ENCODE data around the gene LCE6A. TPM values are rescaled to one million over a fixed set of nuclear protein-coding genes. Genes with fewer than 3 reads are reported as not detected.

The LCE6A gene
- total and polyA plus RNA-seq, 2 experiments from 2014 or later, result not detected

GRCh38 chr1:152871731-152872126, 29.1 kb downstream of the LCE6A start:
- H3K79me2 ChIP-seq, result no peaks in the 10 kb centered on the region
- H3K36me3 ChIP-seq (replicated peaks; ENCODE audit: insufficient read depth, low read depth), result no peaks in the 10 kb centered on the region
- no peaks in the 10 kb centered on the region for H3K9me3 ChIP-seq (ENCODE audit: low read depth)
- H3K27ac ChIP-seq, result no peak overlapping the region
- no peaks in the 10 kb centered on the region for H3K4me1 ChIP-seq (ENCODE audit: insufficient read depth)
- 74% methylated on average over 6 of the region's 6 CpGs for WGBS (ENCODE audit: low lambda C conversion rate, missing lambda C conversion rate)
- no peak overlapping the region for H2AFZ ChIP-seq
- DNase-seq (ENCODE audit: low spot score), result no peak
- no peaks in the 10 kb centered on the region for H3K27me3 ChIP-seq
- H3K4me3 ChIP-seq, result no peak overlapping the region
- TF ChIP-seq EZH2 (IDR thresholded peaks at IDR 0.05; ENCODE audit: borderline replicate concordance) (no peak), CTCF (IDR thresholded peaks at IDR 0.05; ENCODE audit: poor library complexity) (no peak), EZH2phosphoT487 (IDR thresholded peaks at IDR 0.05; ENCODE audit: low read depth, severe bottlenecking, unreplicated experiment) (no peak)
- no peaks in the 10 kb centered on the region for H3K9me2 ChIP-seq (replicated peaks; ENCODE audit: insufficient read depth)
- no peak overlapping the region for H3K4me2 ChIP-seq
- H4K20me1 ChIP-seq (ENCODE audit: insufficient read depth, poor library complexity, severe bottlenecking), result no peaks in the 10 kb centered on the region

- no peak overlapping the region for H3K4me3 ChIP-seq
- no peak overlapping the region for H3K4me2 ChIP-seq
- TF ChIP-seq EZH2phosphoT487 (IDR thresholded peaks at IDR 0.05; ENCODE audit: low read depth, severe bottlenecking, unreplicated experiment) (no peak), CTCF (IDR thresholded peaks at IDR 0.05; ENCODE audit: poor library complexity) (no peak), EZH2 (IDR thresholded peaks at IDR 0.05; ENCODE audit: borderline replicate concordance) (no peak)
- H3K9me2 ChIP-seq (replicated peaks; ENCODE audit: insufficient read depth), result no peaks in the 10 kb centered on the region
- DNase-seq (ENCODE audit: low spot score), result no peak
- H3K4me1 ChIP-seq (ENCODE audit: insufficient read depth), result no peaks in the 10 kb centered on the region
- H4K20me1 ChIP-seq (ENCODE audit: insufficient read depth, poor library complexity, severe bottlenecking), result no peaks in the 10 kb centered on the region
- H2AFZ ChIP-seq, result no peak overlapping the region
- no peaks in the 10 kb centered on the region for H3K27me3 ChIP-seq
- no peaks in the 10 kb centered on the region for H3K9me3 ChIP-seq (ENCODE audit: low read depth)
- H3K79me2 ChIP-seq, result no peaks in the 10 kb centered on the region
- H3K36me3 ChIP-seq (replicated peaks; ENCODE audit: insufficient read depth, low read depth), result no peaks in the 10 kb centered on the region
- no peak overlapping the region for H3K27ac ChIP-seq
Observed at GRCh38 chr1:152873495-152873894, 30.8 kb downstream of the LCE6A start.

GRCh38 chr1:152876827-152877226, 34.2 kb downstream of the LCE6A start:
- WGBS (ENCODE audit: low lambda C conversion rate, missing lambda C conversion rate), result 75% methylated on average over 1 of the region's 1 CpG
- Histone ChIP-seq H3K27me3 (no peaks in the 10 kb centered on the region), H4K20me1 (ENCODE audit: insufficient read depth, poor library complexity, severe bottlenecking) (no peaks in the 10 kb centered on the region), H3K36me3 (replicated peaks; ENCODE audit: insufficient read depth, low read depth) (no peaks in the 10 kb centered on the region), H2AFZ (no peak overlapping the region), H3K4me3 (no peak overlapping the region), H3K79me2 (no peaks in the 10 kb centered on the region), H3K9me2 (replicated peaks; ENCODE audit: insufficient read depth) (no peaks in the 10 kb centered on the region), H3K4me2 (no peak overlapping the region), H3K27ac (no peak overlapping the region), H3K4me1 (ENCODE audit: insufficient read depth) (no peaks in the 10 kb centered on the region), H3K9me3 (ENCODE audit: low read depth) (no peaks in the 10 kb centered on the region)
- TF ChIP-seq CTCF (IDR thresholded peaks at IDR 0.05; ENCODE audit: poor library complexity), result no peak
- no peak for TF ChIP-seq EZH2phosphoT487 (IDR thresholded peaks at IDR 0.05; ENCODE audit: low read depth, severe bottlenecking, unreplicated experiment)
- no peak for TF ChIP-seq EZH2 (IDR thresholded peaks at IDR 0.05; ENCODE audit: borderline replicate concordance)
- DNase-seq (ENCODE audit: low spot score), result no peak

- Histone ChIP-seq H3K4me2 (no peak within 1 kb of the TSS), H3K9me3 (ENCODE audit: low read depth) (no peaks in the 10 kb centered on the region), H3K4me3 (no peak within 1 kb of the TSS), H3K4me1 (ENCODE audit: insufficient read depth) (no peaks in the 10 kb centered on the region), H3K27ac (no peak within 1 kb of the TSS), H3K9me2 (replicated peaks; ENCODE audit: insufficient read depth) (no peaks in the 10 kb centered on the region), H4K20me1 (ENCODE audit: insufficient read depth, poor library complexity, severe bottlenecking) (no peaks in the 10 kb centered on the region), H3K79me2 (no peaks in the 10 kb centered on the region), H3K27me3 (no peaks in the 10 kb centered on the region), H2AFZ (no peak within 1 kb of the TSS), H3K36me3 (replicated peaks; ENCODE audit: insufficient read depth, low read depth) (no peaks in the 10 kb centered on the region)
- TF ChIP-seq EZH2phosphoT487 (IDR thresholded peaks at IDR 0.05; ENCODE audit: low read depth, severe bottlenecking, unreplicated experiment) (no peak), EZH2 (IDR thresholded peaks at IDR 0.05; ENCODE audit: borderline replicate concordance) (no peak), CTCF (IDR thresholded peaks at IDR 0.05; ENCODE audit: poor library complexity) (no peak)
- no peak for DNase-seq (ENCODE audit: low spot score)
- WGBS (ENCODE audit: low lambda C conversion rate, missing lambda C conversion rate), result 0% methylated on average over 1 of the region's 1 CpG
Observed at GRCh38 chr1:152878042-152878441, 35.4 kb downstream of the LCE6A start, which contains the start of gene SMCP. SMCP (plus strand) TSS chr1:152878322; CDS start chr1:152884423, 6,101 bp downstream.
